DND-41 (cell line): ENCODE data around the gene CHST3.
"Not testable (repeated sequence)": the region's sequence is repeated elsewhere in the genome, so short reads cannot be mapped to it uniquely, and the experiment has no call there.

Experiments used
- ATAC-seq: fragments of 200-7000 bp; cut with Tn5 transposase; 3 replicates; pipeline ENCODE4 v1.9.1; 2021; ENCODE audit warnings: low read depth; ENCODE audit not compliant: insufficient read depth
- DNase-seq: peaks from one replicate; pipeline ENCODE4 v3.0.0-alpha.2; 2020
- H2AFZ ChIP-seq: 2 replicates; pipeline ENCODE4 v1.6.0; 2012; ENCODE audit warnings: low read depth, low read length
- H3K27ac ChIP-seq: 2 replicates; pipeline ENCODE4 v1.5.1; 2012; ENCODE audit warnings: low read length, inconsistent platforms
- H3K27me3 ChIP-seq: fragments of 200-600 bp; sonication (generic); 2 replicates; pipeline ENCODE4 v1.6.0; 2012; ENCODE audit warnings: low read length, mild to moderate bottlenecking, inconsistent platforms; ENCODE audit not compliant: insufficient read depth, poor library complexity
- H3K36me3 ChIP-seq: 2 replicates; pipeline ENCODE4 v1.5.1; 2012; ENCODE audit warnings: low read length, inconsistent platforms; ENCODE audit not compliant: insufficient read depth
- H3K4me1 ChIP-seq: 2 replicates; pipeline ENCODE4 v1.5.1; 2012; ENCODE audit warnings: mild to moderate bottlenecking, low read length; ENCODE audit not compliant: insufficient read depth
- H3K4me2 ChIP-seq: 2 replicates; pipeline ENCODE4 v1.6.0; 2012; ENCODE audit warnings: mild to moderate bottlenecking, moderate library complexity, low read length, inconsistent platforms; ENCODE audit not compliant: insufficient read depth
- H3K4me3 ChIP-seq, 2 experiments: fragments of 200-600 bp in 1 of 2; shearing (Covaris generic) in 1 of 2; 2 replicates each; pipeline ENCODE4 v1.5.1; 2012 to 2016; ENCODE audit warnings: inconsistent platforms in 2 of 2, low read length in 2 of 2, mild to moderate bottlenecking in 2 of 2, low read depth in 1 of 2, moderate library complexity in 1 of 2
- H3K79me2 ChIP-seq: 2 replicates; pipeline ENCODE4 v1.6.0; 2012; ENCODE audit warnings: low read length, inconsistent platforms; ENCODE audit not compliant: insufficient read depth
- H3K9ac ChIP-seq: 2 replicates; pipeline ENCODE4 v1.6.0; 2012; ENCODE audit warnings: low read depth, mild to moderate bottlenecking, inconsistent platforms, low read length, moderate library complexity
- H3K9me3 ChIP-seq: 2 replicates; pipeline ENCODE4 v1.5.1; 2012; ENCODE audit warnings: low read length, moderate library complexity, mild to moderate bottlenecking, inconsistent platforms; ENCODE audit not compliant: insufficient read depth, severe bottlenecking
- H4K20me1 ChIP-seq: 2 replicates; pipeline ENCODE4 v1.6.0; 2012; ENCODE audit warnings: low read length; ENCODE audit not compliant: insufficient read depth
- EZH2 ChIP-seq: IDR thresholded peaks from 3 replicates; pipeline ENCODE4 v1.6.1; 2012; ENCODE audit warnings: borderline replicate concordance, low read depth, mild to moderate bottlenecking, moderate library complexity, low read length, inconsistent platforms; ENCODE audit not compliant: severe bottlenecking
- TF ChIP-seq, protein P1 (sequence below): IDR thresholded peaks from 2 replicates; pipeline ENCODE4 v1.5.1; 2012; ENCODE audit warnings: borderline replicate concordance, low read length, moderate library complexity, mild to moderate bottlenecking; ENCODE audit not compliant: poor library complexity, severe bottlenecking; ENCODE audit errors: extremely low read depth

Gene CHST3

GRCh38 chr10:71975871-71976725, 11.9 kb downstream of the CHST3 start:
- H3K36me3 ChIP-seq: no peaks in the 10 kb centered on the region
- no peak overlapping the region for H3K9ac ChIP-seq
- H3K4me3 ChIP-seq: no peak overlapping the region
- no peaks in the 10 kb centered on the region for H3K79me2 ChIP-seq
- DNase-seq (no peak), ATAC-seq (no peak)
- TF ChIP-seq, protein P1, sequence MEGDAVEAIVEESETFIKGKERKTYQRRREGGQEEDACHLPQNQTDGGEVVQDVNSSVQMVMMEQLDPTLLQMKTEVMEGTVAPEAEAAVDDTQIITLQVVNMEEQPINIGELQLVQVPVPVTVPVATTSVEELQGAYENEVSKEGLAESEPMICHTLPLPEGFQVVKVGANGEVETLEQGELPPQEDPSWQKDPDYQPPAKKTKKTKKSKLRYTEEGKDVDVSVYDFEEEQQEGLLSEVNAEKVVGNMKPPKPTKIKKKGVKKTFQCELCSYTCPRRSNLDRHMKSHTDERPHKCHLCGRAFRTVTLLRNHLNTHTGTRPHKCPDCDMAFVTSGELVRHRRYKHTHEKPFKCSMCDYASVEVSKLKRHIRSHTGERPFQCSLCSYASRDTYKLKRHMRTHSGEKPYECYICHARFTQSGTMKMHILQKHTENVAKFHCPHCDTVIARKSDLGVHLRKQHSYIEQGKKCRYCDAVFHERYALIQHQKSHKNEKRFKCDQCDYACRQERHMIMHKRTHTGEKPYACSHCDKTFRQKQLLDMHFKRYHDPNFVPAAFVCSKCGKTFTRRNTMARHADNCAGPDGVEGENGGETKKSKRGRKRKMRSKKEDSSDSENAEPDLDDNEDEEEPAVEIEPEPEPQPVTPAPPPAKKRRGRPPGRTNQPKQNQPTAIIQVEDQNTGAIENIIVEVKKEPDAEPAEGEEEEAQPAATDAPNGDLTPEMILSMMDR: no peak
- peaks cover 7% of the 10 kb centered on the region for H3K27me3 ChIP-seq
- no peaks in the 10 kb centered on the region for H4K20me1 ChIP-seq
- H2AFZ ChIP-seq: no peak overlapping the region
- no peaks in the 10 kb centered on the region for H3K9me3 ChIP-seq
- H3K4me1 ChIP-seq: no peaks in the 10 kb centered on the region
- no peak overlapping the region for H3K27ac ChIP-seq
- no peak overlapping the region for H3K4me2 ChIP-seq

GRCh38 chr10:71977614-71977903, 13.4 kb downstream of the CHST3 start:
- H3K27me3 ChIP-seq, H3K9ac ChIP-seq, H3K9me3 ChIP-seq, H3K4me1 ChIP-seq, H4K20me1 ChIP-seq, H2AFZ ChIP-seq, H3K36me3 ChIP-seq, ATAC-seq, H3K4me3 ChIP-seq, H3K4me2 ChIP-seq, DNase-seq, H3K79me2 ChIP-seq, H3K27ac ChIP-seq: not testable (repeated sequence)

- Histone ChIP-seq H3K36me3 (no peaks in the 10 kb centered on the region), H3K27me3 (peaks cover 7% of the 10 kb centered on the region), H3K4me1 (no peaks in the 10 kb centered on the region), H3K27ac (no peak overlapping the region), H3K9me3 (no peaks in the 10 kb centered on the region), H3K79me2 (no peaks in the 10 kb centered on the region), H2AFZ (no peak overlapping the region), H3K4me2 (no peak overlapping the region), H3K9ac (no peak overlapping the region), H3K4me3 (no peak overlapping the region), H4K20me1 (no peaks in the 10 kb centered on the region)
- no peak for TF ChIP-seq EZH2
- TF ChIP-seq, protein P1: peak; percentile 17
- no peak for ATAC-seq
- no peak for DNase-seq
Observed at GRCh38 chr10:71978476-71978875, 14.3 kb downstream of the CHST3 start.

- no peak for DNase-seq
- no peak overlapping the region for H3K4me2 ChIP-seq
- H3K4me1 ChIP-seq: no peaks in the 10 kb centered on the region
- no peak overlapping the region for H3K4me3 ChIP-seq
- no peaks in the 10 kb centered on the region for H3K79me2 ChIP-seq
- no peak overlapping the region for H3K9ac ChIP-seq
- H3K9me3 ChIP-seq: no peaks in the 10 kb centered on the region
- no peak overlapping the region for H3K27ac ChIP-seq
- H2AFZ ChIP-seq: no peak overlapping the region
- peaks cover 4% of the 10 kb centered on the region for H3K27me3 ChIP-seq
- TF ChIP-seq EZH2: no peak
- TF ChIP-seq, protein P1: no peak
- H3K36me3 ChIP-seq: no peaks in the 10 kb centered on the region
- no peak for ATAC-seq
- no peaks in the 10 kb centered on the region for H4K20me1 ChIP-seq
Observed at GRCh38 chr10:71978988-71979691, 14.9 kb downstream of the CHST3 start.
